Bronchus fibroblast of lung (primary cell): ENCODE results near the gene CAPS. TPM values are rescaled to one million over a fixed set of nuclear protein-coding genes. Genes with fewer than 3 reads are reported as not detected.

ENCODE experiments used
- total RNA-seq: library from RNA; depleted of rRNA; stranded (reverse); fragments of >200 nt; gene quantifications from 2 replicates; pipeline ENCODE4 v1.2.3, GENCODE V29; 2015

CAPS gene
- total RNA-seq: 4.4 and 5.4 TPM in 2 replicates

DNA sequence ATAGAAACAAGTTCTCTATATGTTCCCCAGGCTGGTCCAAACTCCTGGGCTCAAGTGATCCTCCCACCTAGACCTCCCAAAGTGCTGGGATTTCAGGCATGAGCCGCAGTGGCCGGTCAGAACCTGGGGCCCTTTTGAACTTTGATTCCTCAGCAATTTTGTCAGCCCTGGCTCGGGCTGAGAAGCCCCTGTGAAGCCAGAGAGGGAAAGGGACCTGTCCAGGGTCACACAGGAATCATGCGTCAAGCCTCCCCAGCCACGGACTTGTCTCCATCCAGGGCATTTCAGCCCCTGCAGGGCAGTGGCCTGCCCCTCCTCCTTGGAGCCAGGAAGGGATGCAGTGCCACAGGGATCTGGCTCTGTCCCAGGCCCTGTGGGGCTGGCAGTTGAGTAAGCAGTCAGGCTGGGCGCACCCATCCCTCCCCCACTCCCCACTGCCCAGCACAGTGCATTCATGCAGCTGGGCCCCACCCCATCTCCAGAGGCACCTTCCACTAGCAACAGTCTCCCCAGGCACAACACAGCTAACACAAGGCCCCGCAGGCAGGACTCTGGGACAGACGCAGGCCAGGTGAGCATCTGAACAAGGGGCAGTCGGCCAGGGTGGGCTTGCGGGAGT lies at the start of gene CAPS:
Gene CAPS (plus strand): TSS at position 516 of the 619 bp plus-strand sequence. CDS start 153 bp downstream, outside the sequence.

GRCh38 chr19:5903624-5904351 lies 10.3 kb upstream of the CAPS start, which contains the start of gene NDUFA11:
NDUFA11 (minus strand) TSS chr19:5903790; CDS start chr19:5903708, 82 bp downstream.

GRCh38 chr19:5904352-5905113 lies 9.5 kb upstream of the CAPS start, which contains the start of gene VMAC:
VMAC (plus strand) TSS chr19:5904872; CDS start chr19:5904891, 19 bp downstream.

Other genes starting within 250 kb of the CAPS start
- gene MICOS13, start 233.7 kb upstream of the CAPS start, total RNA-seq: 93.1 and 93.7 TPM in 2 replicates
- gene HSD11B1L, start 233.2 kb upstream of the CAPS start, total RNA-seq: 12.4 and 13.1 TPM in 2 replicates
- 1,608 and 1,657 TPM in 2 replicates for gene RPL36, start 224.0 kb upstream of the CAPS start, total RNA-seq
- gene LONP1, start 194.1 kb upstream of the CAPS start, total RNA-seq: 98.4 and 109 TPM in 2 replicates
- gene CATSPERD, start 193.6 kb upstream of the CAPS start, total RNA-seq: not detected in 2 replicates
- gene PRR22, start 129.5 kb upstream of the CAPS start, total RNA-seq: 0.59 TPM in 1 of 2 replicates, not detected in the other
- gene DUS3L, start 123.1 kb upstream of the CAPS start, total RNA-seq: 24.4 and 24.5 TPM in 2 replicates
- 0.15 TPM in 1 of 2 replicates, not detected in the other for gene NRTN, start 109.2 kb upstream of the CAPS start, total RNA-seq
- gene FUT6, start 74.6 kb upstream of the CAPS start, total RNA-seq: not detected in 2 replicates
- under 0.01 TPM in 1 of 2 replicates, not detected in the other for gene FUT3, start 62.8 kb upstream of the CAPS start, total RNA-seq
- not detected in 2 replicates for gene FUT5, start 43.7 kb upstream of the CAPS start, total RNA-seq
- 444 and 470 TPM in 2 replicates for gene NDUFA11, start 10.5 kb upstream of the CAPS start, total RNA-seq
- 2.1 and 3.2 TPM in 2 replicates for gene VMAC, start 9.4 kb upstream of the CAPS start, total RNA-seq
- 51.1 and 59.8 TPM in 2 replicates for gene RANBP3, start 63.9 kb downstream of the CAPS start, total RNA-seq
- 3.9 and 6.8 TPM in 2 replicates for gene RFX2, start 196.2 kb downstream of the CAPS start, total RNA-seq
- gene ACSBG2, start 221.4 kb downstream of the CAPS start, total RNA-seq: not detected in 2 replicates